Stimulated activated CD4-positive, alpha-beta T cell treated with anti-CD3 and anti-CD28 coated beads, Interleukin-4, amount 100 ng/mL, for 1 hour (primary cell): Measurements from ENCODE around the gene TLR7.

Experiments
- DNase-seq: peaks from one replicate; pipeline ENCODE4 v3.0.0-alpha.2; 2020

The TLR7 gene

DNA sequence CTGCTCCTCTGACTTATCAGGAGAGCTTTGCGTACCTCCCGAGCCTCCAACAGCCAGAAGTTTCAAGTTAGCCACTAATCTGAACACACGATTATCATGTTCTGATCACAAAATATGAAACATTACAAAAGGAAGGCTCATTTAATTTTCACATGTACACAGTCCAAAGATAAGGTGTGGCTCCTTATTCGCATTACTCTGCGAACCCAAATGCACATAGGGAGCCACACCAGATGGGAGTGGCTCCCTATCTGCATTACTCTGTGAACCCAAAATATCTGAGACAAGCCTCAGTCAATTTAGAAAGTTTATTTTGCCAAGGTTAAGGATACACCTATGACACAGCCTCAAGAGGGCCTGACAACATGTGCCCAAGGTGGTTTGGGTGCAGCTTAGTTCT is 68.0 kb downstream of the TLR7 start:
- DNase-seq = no peak

DNA sequence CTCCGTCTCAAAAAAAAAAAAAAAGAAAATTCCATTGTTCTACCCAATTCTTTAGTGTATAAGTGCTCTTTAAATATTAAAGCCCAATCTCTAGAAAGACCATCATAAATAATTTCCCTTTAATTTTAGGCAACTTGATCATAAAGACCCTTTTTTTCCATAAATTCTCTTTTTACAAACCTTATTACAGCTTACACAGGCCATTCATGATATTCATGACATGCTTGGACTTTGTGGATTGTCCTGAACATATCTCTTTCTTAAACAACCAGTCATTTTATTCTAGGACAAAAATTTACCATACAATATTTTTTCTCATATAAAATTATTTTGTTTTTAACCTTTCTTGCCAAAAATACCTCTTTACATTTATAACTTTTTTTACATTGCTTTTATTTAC is 70.1 kb downstream of the TLR7 start:
- no peak for DNase-seq
